ENCODE data around the gene TUFT1. TPM values are rescaled to one million over a fixed set of nuclear protein-coding genes. Genes with fewer than 3 reads are reported as not detected.

The TUFT1 gene
- total and polyA plus RNA-seq, 2 of the 8 experiments (the other 6 are each of a cell fraction or from before 2014, with no cell fraction given) = 7.3 to 10.4 TPM

DNA sequence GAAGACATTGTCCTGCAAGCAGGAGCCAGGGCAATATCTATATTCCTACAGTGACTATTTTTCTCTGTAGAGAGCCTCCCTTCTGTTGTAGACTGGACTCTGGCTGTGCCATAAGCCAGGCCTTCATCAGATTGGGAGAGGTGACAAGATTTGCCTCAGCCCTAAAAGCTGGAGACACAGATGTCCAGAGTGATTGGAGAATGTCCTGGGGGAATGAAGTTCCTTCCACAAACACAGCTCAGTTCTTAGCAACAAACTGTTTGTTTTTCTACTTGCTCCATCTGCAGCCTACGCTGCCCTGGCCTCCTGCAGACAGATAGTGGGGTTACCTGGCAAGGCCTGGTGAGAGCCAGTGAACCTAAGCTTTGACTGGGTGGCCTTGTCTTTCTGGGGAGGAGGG lies 41.8 kb downstream of the TUFT1 start:
- Histone ChIP-seq H4K20me1 (replicated peaks in 1 of 2; ENCODE audit: control insufficient read depth in 1 of 2, insufficient read depth in 2 of 2, low read length in 2 of 2) (no peaks in the 10 kb centered on the region), H3K23me2 (ENCODE audit: low read depth, low read length) (no peaks in the 10 kb centered on the region), H3K9me3 (ENCODE audit: insufficient read depth in 2 of 2, low read depth in 1 of 2, low read length in 1 of 2) (no peaks in the 10 kb centered on the region), H3K23ac (ENCODE audit: insufficient read length) (no peak overlapping the region), H4K8ac (ENCODE audit: extremely low read depth, insufficient read depth, low read length) (no peak overlapping the region), H3K4me1 (replicated peaks in 1 of 4; ENCODE audit: control insufficient read depth in 3 of 4, insufficient read depth in 4 of 4, low read length in 3 of 4) (peaks cover 0 to 4% (median under 1%) of the 10 kb centered on the region in 4 experiments; a peak in 2 of 7 replicates), H4K91ac (replicated peaks; ENCODE audit: insufficient read length, low read length) (no peak overlapping the region), H2BK20ac (ENCODE audit: low read length) (no peak overlapping the region), H2BK5ac (ENCODE audit: low read depth, low read length) (no peak overlapping the region), H2BK120ac (replicated peaks; ENCODE audit: low read depth, low read length) (no peak overlapping the region), H3K18ac (ENCODE audit: extremely low read depth, low read length) (no peak overlapping the region), H3K79me1 (ENCODE audit: low read depth, low read length) (no peaks in the 10 kb centered on the region), H3K4me3 (ENCODE audit: extremely low read depth in 1 of 4, insufficient read depth in 2 of 4, low read depth in 3 of 4, low read length in 4 of 4) (no peak overlapping the region), H3K4me2 (ENCODE audit: insufficient read depth in 1 of 2, low read depth in 2 of 2, low read length in 2 of 2) (no peak overlapping the region), H2AFZ (ENCODE audit: low read length) (no peak overlapping the region), H3K56ac (replicated peaks; ENCODE audit: insufficient read length, low read depth, low read length) (no peak overlapping the region), H2BK12ac (ENCODE audit: low read depth, low read length) (no peak overlapping the region), H3K4ac (replicated peaks; ENCODE audit: insufficient read length, low read depth, low read length) (no peak overlapping the region), H2AK5ac (ENCODE audit: low read depth, low read length) (no peak overlapping the region), H3K27ac (ENCODE audit: low read depth, low read length) (no peak overlapping the region), H4K5ac (ENCODE audit: insufficient read length, low read depth, low read length) (no peak overlapping the region), H3K36me3 (ENCODE audit: control insufficient read depth in 2 of 4, insufficient read depth in 4 of 4, low read length in 3 of 4) (peaks cover 0 to 16% (median 11%) of the 10 kb centered on the region in 4 experiments; a peak in 7 of 8 replicates), H3K79me2 (ENCODE audit: control insufficient read depth in 1 of 2, insufficient read depth in 2 of 2, low read length in 2 of 2) (no peaks in the 10 kb centered on the region), H3K14ac (ENCODE audit: insufficient read length) (no peak overlapping the region), H3K27me3 (replicated peaks in 1 of 4; ENCODE audit: control insufficient read depth in 3 of 4, extremely low read depth in 1 of 4, insufficient read depth in 3 of 4, low read length in 3 of 4) (no peaks in the 10 kb centered on the region), H3K9ac (replicated peaks in 1 of 4; ENCODE audit: extremely low read depth in 1 of 4, low read depth in 3 of 4, low read length in 3 of 4) (no peak overlapping the region), H2BK15ac (ENCODE audit: low read length) (no peak overlapping the region)
- FAIRE-seq (no peak), DNase-seq (ENCODE audit: low read depth in 1 of 2, low spot score in 2 of 2) (no peak)
- CTCF ChIA-PET (ENCODE audit: partially characterized antibody) = no interaction called here
- 85% methylated on average over 1 of the region's 1 CpG; no CpG with 5 or more reads in 1 of the 2 experiments for WGBS, 2 experiments (ENCODE audit: extremely low coverage in 1 of 2, insufficient coverage in 1 of 2, insufficient read length in 1 of 2, insufficient replicate concordance in 2 of 2, low coverage in 1 of 2, low lambda C conversion rate in 2 of 2, missing lambda C conversion rate in 1 of 2)
- POLR2A ChIA-PET (ENCODE audit: partially characterized antibody) = interaction anchor here (0.7 to 3.8 kb wide), 2 partner anchors 12 to 41 kb away, joined by 3 to 21 read pairs; partner anchors contain the start of gene TUFT1
- TF ChIP-seq RBBP5 (IDR thresholded peaks at IDR 0.05; ENCODE audit: borderline replicate concordance, low read depth, low read length) (no peak), EP300 (IDR thresholded peaks at IDR 0.05; ENCODE audit: borderline replicate concordance in 1 of 2, low read depth in 2 of 2, low read length in 2 of 2) (no peak), JUND (IDR thresholded peaks at IDR 0.05; ENCODE audit: low read length) (no peak), SIX5 (IDR thresholded peaks at IDR 0.05; ENCODE audit: low read depth, low read length) (no peak), TAF7 (optimal IDR thresholded peaks at IDR 0.05; ENCODE audit: borderline replicate concordance, low read depth, low read length) (no peak), POU5F1 (IDR thresholded peaks at IDR 0.05; ENCODE audit: low read depth, low read length) (no peak), KDM1A (IDR thresholded peaks at IDR 0.05; ENCODE audit: borderline replicate concordance, low read length) (no peak), BACH1 (IDR thresholded peaks at IDR 0.05; ENCODE audit: low read length) (no peak), SAP30 (IDR thresholded peaks at IDR 0.05; ENCODE audit: insufficient read depth, insufficient replicate concordance, low read length) (no peak), KDM4A (IDR thresholded peaks at IDR 0.05; ENCODE audit: low read depth, low read length, severe bottlenecking) (no peak)
- TF ChIP-seq, protein P1, sequence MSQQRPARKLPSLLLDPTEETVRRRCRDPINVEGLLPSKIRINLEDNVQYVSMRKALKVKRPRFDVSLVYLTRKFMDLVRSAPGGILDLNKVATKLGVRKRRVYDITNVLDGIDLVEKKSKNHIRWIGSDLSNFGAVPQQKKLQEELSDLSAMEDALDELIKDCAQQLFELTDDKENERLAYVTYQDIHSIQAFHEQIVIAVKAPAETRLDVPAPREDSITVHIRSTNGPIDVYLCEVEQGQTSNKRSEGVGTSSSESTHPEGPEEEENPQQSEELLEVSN (IDR thresholded peaks at IDR 0.05) = no peak
